ENCODE data around the gene FAM3D. TPM values are rescaled to one million over a fixed set of nuclear protein-coding genes. Genes with fewer than 3 reads are reported as not detected.
"Not testable (repeated sequence)": the region's sequence is repeated elsewhere in the genome, so short reads cannot be mapped to it uniquely, and the experiment has no call there.

Gene FAM3D
- total RNA-seq, 5 donors from 2014 or later (not counting 1 experiment from before 2014, with no cell fraction given): 0.38 to 0.41 TPM; not detected in 3

- H3K27ac Mint-ChIP-seq; H3K36me3 Mint-ChIP-seq; H3K36me3 ChIP-seq (ENCODE audit: control insufficient read depth in 2 of 2, extremely low read depth in 1 of 2, insufficient read depth in 1 of 2, low read length in 1 of 2); H3K9me3 Mint-ChIP-seq; CTCF ChIA-PET; H3K27me3 Mint-ChIP-seq; H3K27me3 ChIP-seq (replicated peaks in 1 of 2; ENCODE audit: control insufficient read depth in 2 of 2, extremely low read depth in 1 of 2, insufficient read depth in 2 of 2, low read length in 1 of 2); H3K4me1 ChIP-seq (ENCODE audit: control insufficient read depth in 1 of 2, extremely low read depth in 1 of 2, insufficient read depth in 2 of 2, low read length in 2 of 2); DNase-seq; H3K27ac ChIP-seq (ENCODE audit: low read length); H3K4me3 Mint-ChIP-seq; H3K9me3 ChIP-seq; H3K4me3 ChIP-seq (ENCODE audit: control insufficient read depth in 1 of 2, extremely low read depth in 1 of 2, low read length in 1 of 2); H3K4me1 Mint-ChIP-seq; POLR2A ChIA-PET; ATAC-seq (replicated peaks in 1 of 4): not testable (repeated sequence)
- 74% methylated on average over 3 of the region's 4 CpGs for WGBS (ENCODE audit: insufficient coverage)
These were observed 28.7 kb upstream of the FAM3D start for GRCh38 chr3:58695284-58695683.

DNA sequence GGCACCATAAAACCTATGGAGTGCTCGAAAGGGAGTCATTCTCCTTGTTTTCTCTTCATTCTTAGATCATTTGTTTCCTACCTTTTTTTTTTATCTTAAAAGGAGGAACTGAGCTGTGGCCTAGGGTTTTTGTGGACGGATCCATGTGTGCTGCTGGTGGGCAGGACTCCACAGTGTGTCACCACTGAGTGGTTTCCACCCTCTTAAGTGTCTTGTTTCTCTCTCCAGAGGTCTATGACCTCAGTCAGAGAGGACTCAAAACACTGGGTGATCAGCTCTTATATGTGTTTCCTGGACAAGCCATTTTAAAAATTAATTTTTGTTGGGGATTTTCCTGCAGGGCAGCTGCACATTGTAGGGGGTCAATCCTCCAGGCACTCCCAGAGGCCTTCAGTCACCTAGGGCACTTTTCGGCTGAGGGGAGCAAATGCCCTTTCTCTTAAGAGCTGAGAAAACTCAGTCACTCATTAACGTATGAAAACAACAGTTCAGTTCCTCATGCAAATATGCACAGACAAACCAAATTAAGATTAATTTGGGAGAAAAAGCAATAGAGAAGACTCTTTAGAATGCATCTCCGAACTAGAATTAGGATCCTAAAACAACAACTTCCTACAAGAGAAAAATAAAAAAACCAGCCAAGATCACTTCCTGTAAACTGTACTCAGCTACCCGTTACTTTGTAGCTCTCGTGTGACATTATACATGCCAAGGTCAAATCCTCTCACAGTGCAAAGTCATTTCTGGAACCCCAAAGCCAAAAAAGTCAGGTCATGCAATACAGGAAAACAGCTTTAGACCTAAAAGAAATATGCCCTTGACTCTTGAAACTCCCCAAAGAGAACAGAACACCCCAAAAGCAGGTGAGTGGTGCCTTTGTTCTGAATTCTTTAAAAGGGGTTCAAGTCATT, 27.6 kb upstream of the FAM3D start:
- no peaks in the 10 kb centered on the region for H3K4me1 ChIP-seq (ENCODE audit: control insufficient read depth in 1 of 2, extremely low read depth in 1 of 2, insufficient read depth in 2 of 2, low read length in 2 of 2)
- H3K4me3 Mint-ChIP-seq: no peak overlapping the region
- H3K4me3 ChIP-seq (ENCODE audit: control insufficient read depth in 1 of 2, extremely low read depth in 1 of 2, low read length in 1 of 2): no peak overlapping the region
- H3K27ac ChIP-seq (ENCODE audit: low read length): no peak overlapping the region
- DNase-seq (no peak), ATAC-seq (replicated peaks in 1 of 4) (no peak)
- 11% methylated on average over 2 of the region's 7 CpGs for WGBS (ENCODE audit: insufficient coverage)
- no peaks in the 10 kb centered on the region for H3K36me3 ChIP-seq (ENCODE audit: control insufficient read depth in 2 of 2, extremely low read depth in 1 of 2, insufficient read depth in 1 of 2, low read length in 1 of 2)
- ChIA-PET CTCF (no interaction called here), POLR2A (no interaction called here)
- H3K27me3 ChIP-seq (replicated peaks in 1 of 2; ENCODE audit: control insufficient read depth in 2 of 2, extremely low read depth in 1 of 2, insufficient read depth in 2 of 2, low read length in 1 of 2): peaks cover 0 to 2% of the 10 kb centered on the region in 2 experiments
- no peaks in the 10 kb centered on the region for H3K9me3 ChIP-seq
- H3K36me3 Mint-ChIP-seq: no peaks in the 10 kb centered on the region
- no peaks in the 10 kb centered on the region for H3K4me1 Mint-ChIP-seq
- peaks cover 0 to 4% (median 3%) of the 10 kb centered on the region in 3 donors for H3K9me3 Mint-ChIP-seq
- no peak overlapping the region for H3K27ac Mint-ChIP-seq
- peaks cover 7 to 8% of the 10 kb centered on the region in 2 donors for H3K27me3 Mint-ChIP-seq

- Mint-ChIP-seq H3K36me3 (no peaks in the 10 kb centered on the region), H3K27me3 (peaks cover 10 to 15% of the 10 kb centered on the region in 2 donors), H3K27ac (no peak overlapping the region), H3K4me1 (no peaks in the 10 kb centered on the region), H3K9me3 (peaks cover 0 to 4% (median 3%) of the 10 kb centered on the region in 3 donors), H3K4me3 (no peak overlapping the region)
- Histone ChIP-seq H3K4me3 (ENCODE audit: control insufficient read depth in 1 of 2, extremely low read depth in 1 of 2, low read length in 1 of 2) (no peak overlapping the region), H3K27me3 (replicated peaks in 1 of 2; ENCODE audit: control insufficient read depth in 2 of 2, extremely low read depth in 1 of 2, insufficient read depth in 2 of 2, low read length in 1 of 2) (peaks cover 0 to 3% of the 10 kb centered on the region in 2 experiments), H3K9me3 (no peaks in the 10 kb centered on the region), H3K27ac (ENCODE audit: low read length) (no peak overlapping the region), H3K36me3 (ENCODE audit: control insufficient read depth in 2 of 2, extremely low read depth in 1 of 2, insufficient read depth in 1 of 2, low read length in 1 of 2) (no peaks in the 10 kb centered on the region), H3K4me1 (ENCODE audit: control insufficient read depth in 1 of 2, extremely low read depth in 1 of 2, insufficient read depth in 2 of 2, low read length in 2 of 2) (no peaks in the 10 kb centered on the region)
- CTCF ChIA-PET: interaction anchor here in 1 of 2 donors (0.6 kb wide), 1 partner anchor 73 kb away, joined by 4 read pairs; no protein-coding TSS in a partner anchor
- no CpG with 5 or more reads among the region's 1 CpG for WGBS (ENCODE audit: insufficient coverage)
- no peak for DNase-seq
- ATAC-seq (replicated peaks in 1 of 4): no peak
- POLR2A ChIA-PET: no interaction called here
These were observed 25.9 kb upstream of the FAM3D start for GRCh38 chr3:58692484-58692883.

DNA sequence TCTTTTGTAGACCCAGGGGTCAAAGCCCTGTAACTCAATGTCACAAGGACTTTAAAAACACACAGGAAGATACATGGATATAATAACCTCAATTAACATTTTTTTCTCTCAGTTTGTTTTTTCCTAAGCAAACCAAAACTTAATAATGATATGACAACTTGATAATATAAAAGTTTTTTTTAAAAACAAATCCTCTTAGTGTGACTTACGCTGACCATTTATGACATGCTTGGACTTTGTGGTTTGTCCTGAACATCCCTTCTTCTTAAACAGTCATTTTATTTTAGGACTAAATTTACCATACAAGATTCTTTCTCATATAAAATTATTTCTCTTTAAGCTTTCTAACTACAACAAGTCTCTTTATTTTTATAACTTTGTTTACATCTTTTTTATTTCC, 25.4 kb upstream of the FAM3D start:
- CTCF ChIA-PET: no interaction called here
- H3K27ac Mint-ChIP-seq: no peak overlapping the region
- H3K4me1 ChIP-seq (ENCODE audit: control insufficient read depth in 1 of 2, extremely low read depth in 1 of 2, insufficient read depth in 2 of 2, low read length in 2 of 2): no peaks in the 10 kb centered on the region

GRCh38 chr3:58690490-58690889, 23.9 kb upstream of the FAM3D start:
- peaks cover 0 to 3% of the 10 kb centered on the region in 2 experiments for H3K27me3 ChIP-seq (replicated peaks in 1 of 2; ENCODE audit: control insufficient read depth in 2 of 2, extremely low read depth in 1 of 2, insufficient read depth in 2 of 2, low read length in 1 of 2)
- no CpG with 5 or more reads among the region's 2 CpGs for WGBS (ENCODE audit: insufficient coverage)
- H3K4me1 ChIP-seq (ENCODE audit: control insufficient read depth in 1 of 2, extremely low read depth in 1 of 2, insufficient read depth in 2 of 2, low read length in 2 of 2): no peaks in the 10 kb centered on the region
- ATAC-seq (replicated peaks in 1 of 4) (no peak), DNase-seq (no peak)
- no peak overlapping the region for H3K27ac ChIP-seq (ENCODE audit: low read length)
- Mint-ChIP-seq H3K9me3 (peaks cover 0 to 4% (median 3%) of the 10 kb centered on the region in 3 donors), H3K27ac (no peak overlapping the region), H3K27me3 (peaks cover 14 to 15% of the 10 kb centered on the region in 2 donors), H3K4me3 (no peak overlapping the region), H3K36me3 (no peaks in the 10 kb centered on the region), H3K4me1 (no peaks in the 10 kb centered on the region)
- no peaks in the 10 kb centered on the region for H3K9me3 ChIP-seq
- CTCF ChIA-PET: no interaction called here
- H3K36me3 ChIP-seq (ENCODE audit: control insufficient read depth in 2 of 2, extremely low read depth in 1 of 2, insufficient read depth in 1 of 2, low read length in 1 of 2): no peaks in the 10 kb centered on the region
- no peak overlapping the region for H3K4me3 ChIP-seq (ENCODE audit: control insufficient read depth in 1 of 2, extremely low read depth in 1 of 2, low read length in 1 of 2)
- POLR2A ChIA-PET: no interaction called here

More for the DNA sequence above, 25.4 kb upstream of the FAM3D start:
- POLR2A ChIA-PET: no interaction called here
- ATAC-seq (replicated peaks in 1 of 4) (no peak), DNase-seq (no peak)
- no CpG with 5 or more reads among the region's 1 CpG for WGBS (ENCODE audit: insufficient coverage)
- H3K9me3 Mint-ChIP-seq: peaks cover 0 to 4% (median 3%) of the 10 kb centered on the region in 3 donors
- H3K27me3 ChIP-seq (replicated peaks in 1 of 2; ENCODE audit: control insufficient read depth in 2 of 2, extremely low read depth in 1 of 2, insufficient read depth in 2 of 2, low read length in 1 of 2): peaks cover 0 to 3% of the 10 kb centered on the region in 2 experiments
- H3K27ac ChIP-seq (ENCODE audit: low read length): no peak overlapping the region
- H3K36me3 ChIP-seq (ENCODE audit: control insufficient read depth in 2 of 2, extremely low read depth in 1 of 2, insufficient read depth in 1 of 2, low read length in 1 of 2): no peaks in the 10 kb centered on the region
- H3K4me3 ChIP-seq (ENCODE audit: control insufficient read depth in 1 of 2, extremely low read depth in 1 of 2, low read length in 1 of 2): no peak overlapping the region
- H3K4me3 Mint-ChIP-seq: no peak overlapping the region
- H3K9me3 ChIP-seq: no peaks in the 10 kb centered on the region
- peaks cover 10 to 15% of the 10 kb centered on the region in 2 donors for H3K27me3 Mint-ChIP-seq
- no peaks in the 10 kb centered on the region for H3K4me1 Mint-ChIP-seq
- no peaks in the 10 kb centered on the region for H3K36me3 Mint-ChIP-seq

GRCh38 chr3:58688574-58688973, 22.0 kb upstream of the FAM3D start:
- H3K9me3 ChIP-seq: no peaks in the 10 kb centered on the region
- ATAC-seq (replicated peaks in 1 of 4) (no peak), DNase-seq (no peak)
- no peaks in the 10 kb centered on the region for H3K4me1 ChIP-seq (ENCODE audit: control insufficient read depth in 1 of 2, extremely low read depth in 1 of 2, insufficient read depth in 2 of 2, low read length in 2 of 2)
- H3K4me3 ChIP-seq (ENCODE audit: control insufficient read depth in 1 of 2, extremely low read depth in 1 of 2, low read length in 1 of 2): no peak overlapping the region
- H3K27me3 ChIP-seq (replicated peaks in 1 of 2; ENCODE audit: control insufficient read depth in 2 of 2, extremely low read depth in 1 of 2, insufficient read depth in 2 of 2, low read length in 1 of 2): peaks cover 0 to 4% of the 10 kb centered on the region in 2 experiments
- no peak overlapping the region for H3K27ac Mint-ChIP-seq
- H3K4me3 Mint-ChIP-seq: no peak overlapping the region
- H3K36me3 Mint-ChIP-seq: no peaks in the 10 kb centered on the region
- H3K9me3 Mint-ChIP-seq: peaks cover 0 to 4% (median 3%) of the 10 kb centered on the region in 3 donors
- POLR2A ChIA-PET: no interaction called here
- H3K4me1 Mint-ChIP-seq: no peaks in the 10 kb centered on the region
- H3K36me3 ChIP-seq (ENCODE audit: control insufficient read depth in 2 of 2, extremely low read depth in 1 of 2, insufficient read depth in 1 of 2, low read length in 1 of 2): no peaks in the 10 kb centered on the region
- 100% methylated on average over 2 of the region's 4 CpGs for WGBS (ENCODE audit: insufficient coverage)
- CTCF ChIA-PET: no interaction called here
- peaks cover 15 to 16% of the 10 kb centered on the region in 2 donors for H3K27me3 Mint-ChIP-seq
- no peak overlapping the region for H3K27ac ChIP-seq (ENCODE audit: low read length)
